IMR-90 (cell line): ENCODE measurements around the gene PTH. TPM values are rescaled to one million over a fixed set of nuclear protein-coding genes. Genes with fewer than 3 reads are reported as not detected.

Experiments
- ATAC-seq: fragments of 200-7000 bp; cut with Tn5 transposase; 2 replicates; pipeline ENCODE4 v1.9.1; 2020; ENCODE audit warnings: low read depth, mild to moderate bottlenecking, moderate library complexity
- BruUV-seq: library from RNA; stranded (reverse); fragments of 400-500 nt; replicated peaks from 2 replicates; lab custom pipeline; 2021; lab: Mats Ljungman, UMichigan
- CTCF ChIA-PET: fragments of 300-600 bp; formaldehyde crosslinking; extraction: SDS; loops from one replicate; lab custom pipeline; 2021; ENCODE audit warnings: antibody characterized with exemption; lab: Yijun Ruan, JAX
- POLR2A ChIA-PET: fragments of 300-600 bp; sonication (Branson Sonifier 250); formaldehyde crosslinking; loops from one replicate; lab custom pipeline; 2022; ENCODE audit warnings: antibody characterized with exemption; ENCODE audit not compliant: unreplicated experiment; lab: Charles Lee
- DNase-seq: peaks from one replicate; pipeline ENCODE4 v3.0.0; 2013
- H2AFZ ChIP-seq: replicated peaks from 2 replicates; pipeline ENCODE3; 2013; ENCODE audit warnings: low read length, mild to moderate bottlenecking; ENCODE audit not compliant: poor library complexity
- H2AK5ac ChIP-seq: 2 replicates; pipeline ENCODE4 v1.6.1; 2013; ENCODE audit warnings: low read depth, low read length, inconsistent platforms
- H2AK9ac ChIP-seq: replicated peaks from 2 replicates; pipeline ENCODE3; 2013; ENCODE audit warnings: mild to moderate bottlenecking, low read depth, low read length, moderate library complexity; ENCODE audit not compliant: poor library complexity
- H2BK120ac ChIP-seq: 2 replicates; pipeline ENCODE4 v1.6.1; 2013; ENCODE audit warnings: low read depth, low read length, inconsistent platforms
- H2BK15ac ChIP-seq: 3 replicates; pipeline ENCODE4 v1.6.1; 2013; ENCODE audit warnings: low read depth, low read length, inconsistent platforms
- H2BK20ac ChIP-seq: 2 replicates; pipeline ENCODE4 v1.6.1; 2013; ENCODE audit warnings: low read depth, mild to moderate bottlenecking, inconsistent platforms, low read length, moderate library complexity
- H2BK5ac ChIP-seq: 2 replicates; pipeline ENCODE4 v1.6.1; 2013; ENCODE audit warnings: mild to moderate bottlenecking, low read depth, low read length, inconsistent platforms; ENCODE audit not compliant: poor library complexity, severe bottlenecking
- H3K14ac ChIP-seq: replicated peaks from 2 replicates; pipeline ENCODE4 v1.6.1; 2013; ENCODE audit warnings: low read depth, low read length, inconsistent platforms
- H3K18ac ChIP-seq: 2 replicates; pipeline ENCODE4 v1.6.1; 2013; ENCODE audit warnings: low read depth, low read length, control low read depth
- H3K23ac ChIP-seq: 2 replicates; pipeline ENCODE4 v1.6.1; 2013; ENCODE audit warnings: low read depth, low read length, inconsistent platforms
- H3K27ac ChIP-seq: 2 replicates; pipeline ENCODE4 v1.5.1; 2013; ENCODE audit warnings: mild to moderate bottlenecking, control low read depth, low read length; ENCODE audit not compliant: insufficient read depth
- H3K27me3 ChIP-seq: 2 replicates; pipeline ENCODE4 v1.6.1; 2013; ENCODE audit warnings: low read length; ENCODE audit not compliant: control insufficient read depth, insufficient read depth
- H3K36me3 ChIP-seq: 2 replicates; pipeline ENCODE4 v1.6.1; 2013; ENCODE audit warnings: low read length, mixed read lengths; ENCODE audit not compliant: control insufficient read depth, insufficient read depth
- H3K4ac ChIP-seq: 2 replicates; pipeline ENCODE4 v1.6.1; 2013; ENCODE audit warnings: low read depth, low read length, inconsistent platforms
- H3K4me1 ChIP-seq: 2 replicates; pipeline ENCODE4 v1.6.1; 2013; ENCODE audit warnings: low read length, mixed read lengths; ENCODE audit not compliant: control insufficient read depth, insufficient read depth
- H3K4me2 ChIP-seq: 2 replicates; pipeline ENCODE4 v1.6.1; 2013; ENCODE audit warnings: low read depth, mild to moderate bottlenecking, control low read depth, low read length, moderate library complexity
- H3K4me3 ChIP-seq: 2 replicates; pipeline ENCODE4 v1.5.1; 2013; ENCODE audit warnings: low read depth, mild to moderate bottlenecking, control low read depth, low read length, moderate library complexity; ENCODE audit not compliant: insufficient read depth
- H3K56ac ChIP-seq: 2 replicates; pipeline ENCODE4 v1.6.1; 2013; ENCODE audit warnings: low read length, inconsistent platforms; ENCODE audit not compliant: insufficient read depth; ENCODE audit errors: extremely low read depth
- H3K79me1 ChIP-seq, 2 experiments: 2 replicates each; pipeline ENCODE4 v1.6.1; 2013; ENCODE audit warnings: low read length in 2 of 2, inconsistent platforms in 1 of 2, low read depth in 1 of 2
- H3K9ac ChIP-seq: 2 replicates; pipeline ENCODE4 v1.6.1; 2013; ENCODE audit warnings: low read depth, low read length, control low read depth
- H3K9me1 ChIP-seq: 2 replicates; pipeline ENCODE4 v1.6.1; 2013; ENCODE audit warnings: low read length, inconsistent platforms; ENCODE audit not compliant: insufficient read depth
- H3K9me3 ChIP-seq: 2 replicates; pipeline ENCODE4 v1.6.1; 2013; ENCODE audit warnings: low read length; ENCODE audit not compliant: control insufficient read depth, insufficient read depth
- H4K20me1 ChIP-seq: 2 replicates; pipeline ENCODE4 v1.6.1; 2013; ENCODE audit warnings: low read length, inconsistent platforms; ENCODE audit not compliant: insufficient read depth
- H4K5ac ChIP-seq: 2 replicates; pipeline ENCODE4 v1.6.1; 2013; ENCODE audit warnings: mild to moderate bottlenecking, low read depth, low read length, control low read depth
- H4K8ac ChIP-seq, 2 experiments: 2 replicates each; pipeline ENCODE4 v1.6.1; 2013; ENCODE audit warnings: low read depth in 2 of 2, low read length in 2 of 2, control low read depth in 1 of 2, inconsistent platforms in 1 of 2
- H4K91ac ChIP-seq: 2 replicates; pipeline ENCODE4 v1.6.1; 2013; ENCODE audit warnings: low read depth, low read length, inconsistent platforms; ENCODE audit not compliant: insufficient read depth
- BHLHE40 ChIP-seq: fragments of 150-350 bp; IDR thresholded peaks from 2 replicates; pipeline ENCODE4 v1.6.1; 2016; ENCODE audit warnings: mild to moderate bottlenecking, low read depth, low read length
- CEBPB ChIP-seq: IDR thresholded peaks from 2 replicates; pipeline ENCODE4 v1.6.1; 2012; ENCODE audit warnings: low read depth, low read length, improper control_type of control experiment
- CHD1 ChIP-seq: IDR thresholded peaks from 2 replicates; pipeline ENCODE4 v1.6.1; 2012; ENCODE audit warnings: low read depth, low read length, improper control_type of control experiment
- CTCF ChIP-seq: conservative IDR thresholded peaks from 2 replicates; pipeline ENCODE4 v1.5.1; 2012; ENCODE audit warnings: mild to moderate bottlenecking, low read depth, low read length, improper control_type of control experiment
- ELK1 ChIP-seq: fragments of 150-350 bp; IDR thresholded peaks from 2 replicates; pipeline ENCODE4 v1.6.1; 2016; ENCODE audit warnings: low read depth, mild to moderate bottlenecking, low read length, moderate library complexity, borderline replicate concordance
- FOS ChIP-seq: fragments of 150-350 bp; IDR thresholded peaks from 2 replicates; pipeline ENCODE4 v1.6.1; 2016; ENCODE audit warnings: low read depth, low read length
- MAFK ChIP-seq: IDR thresholded peaks from 2 replicates; pipeline ENCODE4 v1.6.1; 2012; ENCODE audit warnings: low read depth, low read length, improper control_type of control experiment
- MAZ ChIP-seq: IDR thresholded peaks from 2 replicates; pipeline ENCODE4 v1.6.1; 2012; ENCODE audit warnings: low read depth, mild to moderate bottlenecking, low read length, improper control_type of control experiment, moderate library complexity, borderline replicate concordance
- MXI1 ChIP-seq: IDR thresholded peaks from 2 replicates; pipeline ENCODE4 v1.6.1; 2012; ENCODE audit warnings: low read depth, mild to moderate bottlenecking, low read length, moderate library complexity, borderline replicate concordance
- NFE2L2 ChIP-seq: fragments of 150-350 bp; IDR thresholded peaks from 2 replicates; pipeline ENCODE4 v1.6.1; 2016; ENCODE audit warnings: low read depth, mild to moderate bottlenecking, low read length
- POLR2A ChIP-seq: IDR thresholded peaks from 2 replicates; pipeline ENCODE4 v1.6.1; 2012; ENCODE audit warnings: mild to moderate bottlenecking, low read depth, low read length
- RAD21 ChIP-seq: IDR thresholded peaks from 2 replicates; pipeline ENCODE4 v1.6.1; 2012; ENCODE audit warnings: low read length, improper control_type of control experiment
- RCOR1 ChIP-seq: IDR thresholded peaks from 2 replicates; pipeline ENCODE4 v1.6.1; 2012; ENCODE audit warnings: mild to moderate bottlenecking, low read length, improper control_type of control experiment; ENCODE audit not compliant: insufficient replicate concordance
- RFX5 ChIP-seq: IDR thresholded peaks from 2 replicates; pipeline ENCODE4 v1.8.0; 2012; ENCODE audit warnings: low read depth, mild to moderate bottlenecking, low read length, moderate library complexity
- SMC3 ChIP-seq: fragments of 150-350 bp; IDR thresholded peaks from 2 replicates; pipeline ENCODE4 v1.6.1; 2016; ENCODE audit warnings: low read depth, mild to moderate bottlenecking, antibody characterized with exemption, low read length, moderate library complexity
- USF2 ChIP-seq: fragments of 150-350 bp; IDR thresholded peaks from 2 replicates; pipeline ENCODE4 v1.6.1; 2017; ENCODE audit warnings: mild to moderate bottlenecking, antibody characterized with exemption, low read length, low read depth
- WGBS, 2 experiments: methylation state at CpG; one replicate each; pipeline versions ENCODE4 v1.1.5 to v1.1.7; 2013; ENCODE audit warnings: missing lambda C conversion rate in 2 of 2; ENCODE audit not compliant: insufficient read length in 1 of 2; ENCODE audit errors: extremely low coverage in 2 of 2; 5-methylcytosine and 5-hydroxymethylcytosine counted together
- dilution Hi-C: fragments of 300-500 bp; cut with HindIII; formaldehyde crosslinking; loops from one replicate; pipeline ENCODE4 v1.14.3; 2018; ENCODE audit warnings: low sequenced_read_pairs; ENCODE audit not compliant: unreplicated experiment
- in situ Hi-C: fragments of 300-500 bp; cut with MboI; formaldehyde crosslinking; loops from 3 replicates; pipeline ENCODE4 v1.14.3; 2019; ENCODE audit warnings: low sequenced_read_pairs, inconsistent platforms, mixed read lengths
- intact Hi-C: fragments of 100-400 bp; cut with micrococcal nuclease; formaldehyde crosslinking; loops from 2 replicates; pipeline ENCODE4 v1.10.0; 2022
- polyA plus RNA-seq, 3 experiments: library from polyadenylated mRNA; depleted of rRNA; stranded (reverse); fragments of >200 nt; gene quantifications; 2 replicates each; pipeline ENCODE4 v1.2.3, GENCODE V29; 2012; ENCODE audit warnings: low replicate concordance in 1 of 3
- total RNA-seq: library from RNA; depleted of rRNA; stranded (reverse); fragments of >200 nt; gene quantifications from 2 replicates; pipeline ENCODE4 v1.2.3, GENCODE V29; 2012

PTH gene
- total and polyA plus RNA-seq, 2 of the 4 experiments (the other 2 are of a cell fraction): not detected

GRCh38 chr11:13502492-13502891 is 6.7 kb upstream of the PTH start:
- no peak overlapping the region for H4K5ac ChIP-seq
- no peaks in the 10 kb centered on the region for H3K79me1 ChIP-seq
- H4K8ac ChIP-seq: no peak overlapping the region
- H3K36me3 ChIP-seq: no peaks in the 10 kb centered on the region
- H3K9me3 ChIP-seq: no peaks in the 10 kb centered on the region
- H4K20me1 ChIP-seq: no peaks in the 10 kb centered on the region
- DNase-seq (no peak), ATAC-seq (no peak)
- BruUV-seq: no TSS peak
- WGBS, 2 experiments: no CpG with 5 or more reads among the region's 1 CpG
- no peaks in the 10 kb centered on the region for H3K9me1 ChIP-seq
- intact Hi-C loops (no loop called here), in situ Hi-C loops (no loop called here), dilution Hi-C loops (no loop called here)
- no peak overlapping the region for H2BK120ac ChIP-seq
- TF ChIP-seq USF2 (no peak), CTCF (no peak), RFX5 (no peak), MXI1 (no peak), MAFK (no peak), RCOR1 (no peak), NFE2L2 (no peak), RAD21 (no peak), CEBPB (no peak), FOS (no peak), SMC3 (no peak), BHLHE40 (no peak), MAZ (no peak), CHD1 (no peak), ELK1 (no peak), POLR2A (no peak)
- no peak overlapping the region for H3K18ac ChIP-seq
- no peak overlapping the region for H4K91ac ChIP-seq
- no peak overlapping the region for H3K4ac ChIP-seq
- no peak overlapping the region for H2AFZ ChIP-seq
- H2AK5ac ChIP-seq: no peak overlapping the region
- ChIA-PET CTCF (no interaction called here), POLR2A (no interaction called here)
- no peak overlapping the region for H3K4me2 ChIP-seq
- no peak overlapping the region for H3K23ac ChIP-seq
- H3K4me1 ChIP-seq: no peaks in the 10 kb centered on the region
- H3K27ac ChIP-seq: no peak overlapping the region
- peaks cover 2% of the 10 kb centered on the region; the same call in 1 of the 2 replicates for H3K27me3 ChIP-seq
- no peak overlapping the region for H2AK9ac ChIP-seq
- H3K4me3 ChIP-seq: no peak overlapping the region
- no peak overlapping the region for H2BK20ac ChIP-seq
- H2BK15ac ChIP-seq: no peak overlapping the region
- no peak overlapping the region for H3K56ac ChIP-seq
- no peak overlapping the region for H2BK5ac ChIP-seq
- H3K9ac ChIP-seq: no peak overlapping the region
- no peak overlapping the region for H3K14ac ChIP-seq
